Activated CD4-positive, alpha-beta T cell treated with anti-CD3 and anti-CD28 coated beads, Interleukin-10, Interleukin-2, amounts not matched to agents 100 ng/mL and 50 ng/mL, durations not matched to agents 16 hours and 8 hours (primary cell): ENCODE results near the gene INSYN2B.
A peak's percentile ranks its signal among the peaks of the same experiment; 100 is the strongest.

Source experiments
- DNase-seq: peaks from one replicate; pipeline ENCODE4 v3.0.0-alpha.2; 2020

Gene INSYN2B

GRCh38 chr5:169881702-169882303 lies 98.5 kb downstream of the INSYN2B start:
- DNase-seq: no peak

GRCh38 chr5:169880785-169881184 lies 99.5 kb downstream of the INSYN2B start:
- DNase-seq: no peak

- no peak for DNase-seq
These were observed 100.2 kb downstream of the INSYN2B start for GRCh38 chr5:169880012-169880663.

- no peak for DNase-seq
These were observed 103.9 kb downstream of the INSYN2B start for GRCh38 chr5:169876386-169876785.

- no peak for DNase-seq
These were observed 104.6 kb downstream of the INSYN2B start for GRCh38 chr5:169875731-169876130.

GRCh38 chr5:169875091-169875728 lies 105.1 kb downstream of the INSYN2B start:
- DNase-seq: no peak

- no peak for DNase-seq
These were observed 105.7 kb downstream of the INSYN2B start for GRCh38 chr5:169874621-169875020.

- DNase-seq: no peak
These were observed 106.7 kb downstream of the INSYN2B start for GRCh38 chr5:169873642-169874041.

- no peak for DNase-seq
These were observed 108.3 kb downstream of the INSYN2B start for GRCh38 chr5:169871826-169872490.

GRCh38 chr5:169870211-169870610 lies 110.1 kb downstream of the INSYN2B start:
- no peak for DNase-seq

GRCh38 chr5:169869066-169869465 lies 111.2 kb downstream of the INSYN2B start:
- no peak for DNase-seq

GRCh38 chr5:169867347-169867746 lies 112.9 kb downstream of the INSYN2B start:
- DNase-seq: no peak

- no peak for DNase-seq
These were observed 115.8 kb downstream of the INSYN2B start for GRCh38 chr5:169864483-169864882.

GRCh38 chr5:169862391-169862811 lies 117.9 kb downstream of the INSYN2B start:
- no peak for DNase-seq

GRCh38 chr5:169861934-169862333 lies 118.4 kb downstream of the INSYN2B start:
- DNase-seq: no peak

GRCh38 chr5:169861433-169861832 lies 118.9 kb downstream of the INSYN2B start:
- DNase-seq: no peak

GRCh38 chr5:169860585-169860984 lies 119.7 kb downstream of the INSYN2B start:
- peak; percentile 35 for DNase-seq

GRCh38 chr5:169856571-169856970 lies 123.7 kb downstream of the INSYN2B start:
- DNase-seq: peak; percentile 69

GRCh38 chr5:169851321-169851850 lies 128.9 kb downstream of the INSYN2B start:
- no peak for DNase-seq

- DNase-seq: no peak
These were observed 129.9 kb downstream of the INSYN2B start for GRCh38 chr5:169850409-169850808.

- DNase-seq: no peak
These were observed 131.5 kb downstream of the INSYN2B start for GRCh38 chr5:169848792-169849191.

GRCh38 chr5:169848271-169848670 lies 132.0 kb downstream of the INSYN2B start:
- no peak for DNase-seq

- DNase-seq: no peak
These were observed 132.8 kb downstream of the INSYN2B start for GRCh38 chr5:169847519-169847918.

GRCh38 chr5:169842699-169843098 lies 137.6 kb downstream of the INSYN2B start:
- DNase-seq: no peak
